ENCODE measurements around the gene KRTAP5-2.
"Not testable (repeated sequence)": the region's sequence is repeated elsewhere in the genome, so short reads cannot be mapped to it uniquely, and the experiment has no call there.

The KRTAP5-2 gene

GRCh38 chr11:1589996-1590395 lies 8.1 kb downstream of the KRTAP5-2 start:
- DNase-seq (ENCODE audit: low read depth in 2 of 2), result no peak

- DNase-seq (ENCODE audit: low read depth in 2 of 2), result not testable (repeated sequence)
These were observed 8.7 kb downstream of the KRTAP5-2 start for GRCh38 chr11:1589191-1589963.

- no peak for DNase-seq (ENCODE audit: low read depth in 2 of 2)
These were observed 11.4 kb downstream of the KRTAP5-2 start for GRCh38 chr11:1586699-1587098.

- not testable (repeated sequence) for DNase-seq (ENCODE audit: low read depth in 2 of 2)
These were observed 13.3 kb downstream of the KRTAP5-2 start, which contains the start of gene KRTAP5-1 for GRCh38 chr11:1584661-1585370. Gene KRTAP5-1, minus strand, starts transcription at chr11:1585283. Its CDS starts 34 bp downstream, at chr11:1585249.

- not testable (repeated sequence) for DNase-seq (ENCODE audit: low read depth in 2 of 2)
These were observed 15.2 kb downstream of the KRTAP5-2 start for GRCh38 chr11:1582909-1583308.

- DNase-seq (ENCODE audit: low read depth in 2 of 2), result no peak
These were observed 16.1 kb downstream of the KRTAP5-2 start for GRCh38 chr11:1581976-1582375.

- DNase-seq (ENCODE audit: low read depth in 2 of 2), result no peak
These were observed 21.3 kb downstream of the KRTAP5-2 start for GRCh38 chr11:1576825-1577224.

GRCh38 chr11:1575756-1576155 lies 22.3 kb downstream of the KRTAP5-2 start:
- DNase-seq (ENCODE audit: low read depth in 2 of 2), result not testable (repeated sequence)

GRCh38 chr11:1574933-1575242 lies 23.2 kb downstream of the KRTAP5-2 start:
- no peak for DNase-seq (ENCODE audit: low read depth in 2 of 2)

GRCh38 chr11:1574238-1574932 lies 23.7 kb downstream of the KRTAP5-2 start:
- no peak for DNase-seq (ENCODE audit: low read depth in 2 of 2)

GRCh38 chr11:1573903-1574237 lies 24.2 kb downstream of the KRTAP5-2 start:
- no peak for DNase-seq (ENCODE audit: low read depth in 2 of 2)

- DNase-seq (ENCODE audit: low read depth in 2 of 2), result no peak
These were observed 24.8 kb downstream of the KRTAP5-2 start for GRCh38 chr11:1573077-1573902.

GRCh38 chr11:1572197-1573076 lies 25.7 kb downstream of the KRTAP5-2 start, which contains the start of gene DUSP8:
Gene DUSP8, minus strand, starts transcription at chr11:1572271. Its CDS starts 6,445 bp downstream, at chr11:1565826.
- DNase-seq (ENCODE audit: low read depth in 2 of 2), result peak; percentile 49 to 56

GRCh38 chr11:1571760-1572196 lies 26.3 kb downstream of the KRTAP5-2 start:
- DNase-seq (ENCODE audit: low read depth in 2 of 2), result no peak

GRCh38 chr11:1570896-1571759 lies 27.0 kb downstream of the KRTAP5-2 start:
- DNase-seq (ENCODE audit: low read depth in 2 of 2), result no peak

GRCh38 chr11:1570531-1570895 lies 27.6 kb downstream of the KRTAP5-2 start:
- no peak for DNase-seq (ENCODE audit: low read depth in 2 of 2)

- no peak for DNase-seq (ENCODE audit: low read depth in 2 of 2)
These were observed 28.1 kb downstream of the KRTAP5-2 start for GRCh38 chr11:1570001-1570453.

GRCh38 chr11:1569251-1569780 lies 28.8 kb downstream of the KRTAP5-2 start:
- no peak for DNase-seq (ENCODE audit: low read depth in 2 of 2)

- DNase-seq (ENCODE audit: low read depth in 2 of 2), result no peak
These were observed 29.6 kb downstream of the KRTAP5-2 start for GRCh38 chr11:1568441-1568911.

Measured in fibroblast of skin of left quadriceps (primary cell).